HCT116 (cell line): ENCODE data around the gene OVAAL. TPM values are rescaled to one million over a fixed set of nuclear protein-coding genes. Genes with fewer than 3 reads are reported as not detected.

ENCODE experiments used
- ATAC-seq: fragments of 200-7000 bp; cut with Tn5 transposase; 2 replicates; pipeline ENCODE4 v1.9.1; 2020; ENCODE audit warnings: mild to moderate bottlenecking, moderate library complexity
- BruUV-seq: library from RNA; stranded (reverse); fragments of 400-500 nt; replicated peaks from 2 replicates; lab custom pipeline; 2021; lab: Mats Ljungman, UMichigan
- CTCF ChIA-PET: fragments of 300-600 bp; sonication (Branson Sonifier 250); formaldehyde crosslinking; loops from one replicate; lab custom pipeline; 2021; ENCODE audit warnings: antibody characterized with exemption; lab: Charles Lee
- POLR2A ChIA-PET: fragments of 300-600, 350-600 bp; sonication (Branson Sonifier 250); formaldehyde crosslinking; loops from one replicate; lab custom pipeline; 2021; ENCODE audit warnings: antibody characterized with exemption; lab: Charles Lee
- RAD21 ChIA-PET, 2 experiments: fragments of 300-600 bp; sonication (Branson Sonifier 250); formaldehyde crosslinking; loops; one replicate each; lab custom pipeline; 2023; ENCODE audit warnings: low total read pairs in 2 of 2; ENCODE audit not compliant: uncharacterized antibody in 2 of 2, unreplicated experiment in 2 of 2, low non-redundant PET in 1 of 2; lab: Charles Lee
- DNase-seq: peaks from one replicate; pipeline ENCODE4 v3.0.0-alpha.2; 2010; ENCODE audit warnings: low read depth, low spot score
- H2AFZ ChIP-seq: fragments of 200-600 bp; shearing (Covaris generic), sonication (generic); 2 replicates; pipeline ENCODE4 v1.6.1; 2017; ENCODE audit warnings: low read depth, mixed run types, mixed read lengths, antibody characterized with exemption, low read length; ENCODE audit not compliant: poor library complexity, severe bottlenecking
- H3K27ac ChIP-seq: 2 replicates; pipeline ENCODE4 v1.5.1; 2012; ENCODE audit warnings: low read depth, low read length
- H3K27me3 ChIP-seq: fragments of 200-600 bp; sonication (generic); 2 replicates; pipeline ENCODE4 v1.6.1; 2016; ENCODE audit warnings: mixed run types, low read length, mixed read lengths; ENCODE audit not compliant: insufficient read depth
- H3K36me3 ChIP-seq, 2 experiments: fragments of 200-500 bp in 1 of 2; fragments of 200-600 bp in 1 of 2; sonication (Bioruptor generic) in 1 of 2; sonication (generic) in 1 of 2; 2 replicates each; pipeline versions ENCODE4 v1.5.1 to v1.6.1; 2014 to 2016; ENCODE audit warnings: low read length in 2 of 2, inconsistent platforms in 1 of 2, mixed read lengths in 1 of 2, mixed run types in 1 of 2; ENCODE audit not compliant: insufficient read depth in 2 of 2, control insufficient read depth in 1 of 2
- H3K4me1 ChIP-seq, 2 experiments: fragments of 200-600 bp in 1 of 2; sonication (generic) in 1 of 2; 2 replicates each; pipeline versions ENCODE4 v1.5.1 to v1.6.1; 2012 to 2017; ENCODE audit warnings: low read length in 2 of 2, inconsistent platforms in 1 of 2, mild to moderate bottlenecking in 1 of 2, mixed read lengths in 1 of 2, mixed run types in 1 of 2, moderate library complexity in 1 of 2; ENCODE audit not compliant: insufficient read depth in 2 of 2, control insufficient read depth in 1 of 2
- H3K4me2 ChIP-seq: fragments of 200-600 bp; sonication (generic); 2 replicates; pipeline ENCODE4 v1.6.1; 2017; ENCODE audit warnings: mixed run types, low read length, mixed read lengths
- H3K4me3 ChIP-seq, 2 experiments: fragments of 200-600 bp in 1 of 2; sonication (generic) in 1 of 2; replicated peaks in 1 of 2; 2 replicates each; pipeline ENCODE4 v1.5.1; 2011 to 2016; ENCODE audit warnings: low read length in 2 of 2, control low read depth in 1 of 2, low read depth in 1 of 2, mild to moderate bottlenecking in 1 of 2, mixed read lengths in 1 of 2, mixed run types in 1 of 2
- H3K79me2 ChIP-seq: fragments of 200-600 bp; sonication (generic); 2 replicates; pipeline ENCODE4 v1.6.1; 2017; ENCODE audit warnings: mild to moderate bottlenecking, mixed run types, low read length, moderate library complexity, mixed read lengths; ENCODE audit not compliant: insufficient read depth
- H3K9ac ChIP-seq: fragments of 200-600 bp; sonication (generic); 2 replicates; pipeline ENCODE4 v1.6.1; 2016; ENCODE audit warnings: low read length, mixed read lengths
- H3K9me2 ChIP-seq: fragments of 200-600 bp; sonication (generic), shearing (Covaris generic); 2 replicates; pipeline ENCODE4 v1.6.1; 2017; ENCODE audit warnings: mixed run types, mild to moderate bottlenecking, moderate library complexity; ENCODE audit not compliant: insufficient read depth
- H3K9me3 ChIP-seq, 2 experiments: fragments of 200-500 bp in 1 of 2; fragments of 200-600 bp in 1 of 2; sonication (Bioruptor generic) in 1 of 2; sonication (generic) in 1 of 2; 2 replicates each; pipeline ENCODE4 v1.6.1; 2014 to 2017; ENCODE audit warnings: low read length in 2 of 2, mixed read lengths in 2 of 2, inconsistent platforms in 1 of 2, low read depth in 1 of 2, mild to moderate bottlenecking in 1 of 2, mixed run types in 1 of 2, moderate library complexity in 1 of 2; ENCODE audit not compliant: control insufficient read depth in 1 of 2, insufficient read depth in 1 of 2
- H4K20me1 ChIP-seq: fragments of 200-600 bp; sonication (generic), shearing (Covaris generic); 2 replicates; pipeline ENCODE4 v1.6.1; 2017; ENCODE audit warnings: mixed run types, mild to moderate bottlenecking, moderate library complexity; ENCODE audit not compliant: insufficient read depth
- ATF3 ChIP-seq: IDR thresholded peaks from 2 replicates; pipeline ENCODE4 v1.6.1; 2012
- CBX3 ChIP-seq: IDR thresholded peaks from 2 replicates; pipeline ENCODE4 v1.6.1; 2012; ENCODE audit warnings: low read depth
- CEBPB ChIP-seq: IDR thresholded peaks from 2 replicates; pipeline ENCODE4 v1.6.1; 2012; ENCODE audit warnings: low read depth
- ELF1 ChIP-seq: IDR thresholded peaks from 2 replicates; pipeline ENCODE4 v1.6.1; 2012; ENCODE audit warnings: low read depth, borderline replicate concordance
- FOSL1 ChIP-seq: IDR thresholded peaks from 2 replicates; pipeline ENCODE4 v1.6.1; 2012; ENCODE audit warnings: low read depth
- MAX ChIP-seq: IDR thresholded peaks from 2 replicates; pipeline ENCODE4 v1.6.1; 2012
- POLR2A ChIP-seq: IDR thresholded peaks from 2 replicates; pipeline ENCODE4 v1.7.0; 2011; ENCODE audit warnings: borderline replicate concordance; ENCODE audit not compliant: insufficient read depth, insufficient read length; ENCODE audit errors: extremely low read depth
- POLR2AphosphoS5 ChIP-seq: IDR thresholded peaks from 2 replicates; pipeline ENCODE4 v1.6.1; 2011; ENCODE audit warnings: mild to moderate bottlenecking, low read depth, low read length, moderate library complexity
- RAD21 ChIP-seq: IDR thresholded peaks from 2 replicates; pipeline ENCODE4 v1.6.1; 2012; ENCODE audit warnings: low read depth, mild to moderate bottlenecking
- SP1 ChIP-seq: IDR thresholded peaks from 2 replicates; pipeline ENCODE4 v1.6.1; 2012; ENCODE audit warnings: low read depth
- SRF ChIP-seq: IDR thresholded peaks from 2 replicates; pipeline ENCODE4 v1.6.1; 2012; ENCODE audit warnings: low read depth
- YY1 ChIP-seq: IDR thresholded peaks from 2 replicates; pipeline ENCODE4 v1.6.1; 2011; ENCODE audit warnings: low read length, low read depth, moderate library complexity, mild to moderate bottlenecking; ENCODE audit not compliant: insufficient replicate concordance; ENCODE audit errors: extremely low read depth
- ZBTB33 ChIP-seq: IDR thresholded peaks from 2 replicates; pipeline ENCODE4 v1.6.1; 2011; ENCODE audit warnings: mild to moderate bottlenecking, low read length, moderate library complexity; ENCODE audit not compliant: insufficient replicate concordance; ENCODE audit errors: extremely low read depth
- ZFX ChIP-seq: fragments of 450-650 bp; IDR thresholded peaks from 2 replicates; pipeline ENCODE4 v1.6.1; 2017
- ZNF274 ChIP-seq: fragments of 200-500 bp; sonication (Bioruptor generic); IDR thresholded peaks from 2 replicates; pipeline ENCODE4 v1.6.1; 2014; ENCODE audit warnings: mild to moderate bottlenecking, low read depth, low read length, inconsistent platforms
- intact Hi-C: fragments of 100-400 bp; cut with micrococcal nuclease; formaldehyde crosslinking; loops from 2 replicates; pipeline ENCODE4 v1.10.0; 2022
- total RNA-seq: library from RNA; stranded (reverse); gene quantifications from one replicate; pipeline ENCODE4 v1.2.1, GENCODE V29; 2021; ENCODE audit not compliant: unreplicated experiment

OVAAL gene
- total RNA-seq, 1 experiment from 2014 or later, result not detected

GRCh38 chr1:180603850-180604226 lies 45.1 kb downstream of the OVAAL start:
- no peak for DNase-seq
- no peaks in the 10 kb centered on the region for H3K4me1 ChIP-seq
- no TSS peak for BruUV-seq
- no peaks in the 10 kb centered on the region for H4K20me1 ChIP-seq
- H3K9ac ChIP-seq, result no peak overlapping the region
- no peaks in the 10 kb centered on the region for H3K79me2 ChIP-seq
- no peaks in the 10 kb centered on the region for H3K9me3 ChIP-seq
- no peak overlapping the region for H3K4me2 ChIP-seq
- intact Hi-C loops, result no loop called here
- no peak overlapping the region for H3K27ac ChIP-seq
- ATAC-seq, result no peak
- TF ChIP-seq SRF (no peak), ZBTB33 (no peak)
- TF ChIP-seq, all 23 proteins: peak for 0
- Histone ChIP-seq H2AFZ (no peak overlapping the region), H3K36me3 (no peaks in the 10 kb centered on the region), H3K4me3 (no peak overlapping the region), H3K27me3 (no peaks in the 10 kb centered on the region), H3K9me2 (peaks cover 4% of the 10 kb centered on the region; the same call in 1 of the 2 replicates)
- RAD21 ChIA-PET, result no interaction called here
- POLR2A ChIA-PET, result no interaction called here
- CTCF ChIA-PET, result no interaction called here

GRCh38 chr1:180606155-180606554 lies 47.4 kb downstream of the OVAAL start:
- H3K9ac ChIP-seq, result no peak overlapping the region
- H3K4me3 ChIP-seq, result no peak overlapping the region
- no peaks in the 10 kb centered on the region for H3K27me3 ChIP-seq
- H3K9me3 ChIP-seq, result no peaks in the 10 kb centered on the region
- no peak overlapping the region for H3K27ac ChIP-seq
- no peaks in the 10 kb centered on the region for H4K20me1 ChIP-seq
- peaks cover 0 to 3% of the 10 kb centered on the region in 2 experiments; a peak in 1 of 4 replicates for H3K4me1 ChIP-seq
- ChIA-PET POLR2A (no interaction called here), RAD21 (no interaction called here), CTCF (no interaction called here)
- intact Hi-C loops, result no loop called here
- H3K79me2 ChIP-seq, result no peaks in the 10 kb centered on the region
- H3K36me3 ChIP-seq, result no peaks in the 10 kb centered on the region
- no peak overlapping the region for H2AFZ ChIP-seq
- ATAC-seq (no peak), DNase-seq (no peak)
- no peak overlapping the region for H3K4me2 ChIP-seq
- H3K9me2 ChIP-seq, result peaks cover 4% of the 10 kb centered on the region; the same call in 1 of the 2 replicates
- BruUV-seq, result no TSS peak
- no peak for TF ChIP-seq ELF1
- no peak for TF ChIP-seq ZFX
- TF ChIP-seq POLR2A, result no peak
- no peak for TF ChIP-seq MAX
- TF ChIP-seq SP1, result no peak
- TF ChIP-seq YY1, result no peak
- TF ChIP-seq RAD21, result no peak
- no peak for TF ChIP-seq FOSL1
- no peak for TF ChIP-seq ZNF274
- TF ChIP-seq CEBPB, result no peak
- no peak for TF ChIP-seq CBX3
- TF ChIP-seq ZBTB33, result no peak
- TF ChIP-seq POLR2AphosphoS5, result no peak
- no peak for TF ChIP-seq ATF3
